A549 (cell line): ENCODE data around the gene FAM3B. TPM values are rescaled to one million over a fixed set of nuclear protein-coding genes. Genes with fewer than 3 reads are reported as not detected.

Source experiments
- polyA plus RNA-seq, 4 experiments: library from polyadenylated mRNA; depleted of rRNA in 3 of 4; stranded (reverse); fragments of >200 nt; fragmentation: RNase III in 1 of 4; extraction: RNeasy Plus Mini Kit Qiagen cat#74134 plus additional on column Dnase treatment in 1 of 4; gene quantifications; 2 replicates in 3 of 4; 3 replicates in 1 of 4; pipeline ENCODE4 v1.2.3, GENCODE V29; 2011 to 2017

The FAM3B gene
- polyA plus RNA-seq, 2 of the 4 experiments (the other 2 are of a cell fraction): not detected

Other genes with a start within 250 kb of the FAM3B start
- gene BACE2, start 148.6 kb upstream of the FAM3B start, polyA plus RNA-seq (2011; rRNA removed): 23.7 and 26.0 TPM in 2 replicates
- gene BACE2, start 148.6 kb upstream of the FAM3B start, polyA plus RNA-seq (2017; fragmentation: RNase III; extraction: RNeasy Plus Mini Kit Qiagen cat#74134 plus additional on column Dnase treatment): 15.2 to 17.1 TPM (median 16.2 TPM) in 3 replicates
- 0.13 TPM in 1 of 2 replicates, not detected in the other for gene MX2, start 45.2 kb downstream of the FAM3B start, polyA plus RNA-seq (2011; rRNA removed)
- 0.05 TPM in 1 of 3 replicates, not detected in the others for gene MX2, start 45.2 kb downstream of the FAM3B start, polyA plus RNA-seq (2017; fragmentation: RNase III; extraction: RNeasy Plus Mini Kit Qiagen cat#74134 plus additional on column Dnase treatment)
- 0.78 and 0.96 TPM in 2 replicates for gene MX1, start 109.4 kb downstream of the FAM3B start, polyA plus RNA-seq (2011; rRNA removed)
- gene MX1, start 109.4 kb downstream of the FAM3B start, polyA plus RNA-seq (2017; fragmentation: RNase III; extraction: RNeasy Plus Mini Kit Qiagen cat#74134 plus additional on column Dnase treatment): 0.58 to 0.78 TPM (median 0.67 TPM) in 3 replicates
- 0.04 TPM in 1 of 2 replicates, not detected in the other for gene TMPRSS2, start 191.4 kb downstream of the FAM3B start, polyA plus RNA-seq (2011; rRNA removed)
- 0.05 TPM in 1 of 3 replicates, not detected in the others for gene TMPRSS2, start 191.4 kb downstream of the FAM3B start, polyA plus RNA-seq (2017; fragmentation: RNase III; extraction: RNeasy Plus Mini Kit Qiagen cat#74134 plus additional on column Dnase treatment)